ENCODE results near the gene CACNA1E.

CACNA1E gene

GRCh38 chr1:181475580-181475979 lies 7.7 kb upstream of the CACNA1E start:
- Mint-ChIP-seq H3K27me3 (peaks cover 8% of the 10 kb centered on the region), H3K27ac (no peak overlapping the region), H3K36me3 (ENCODE audit: low read depth) (no peaks in the 10 kb centered on the region), H3K9me3 (no peaks in the 10 kb centered on the region), H3K4me3 (no peak overlapping the region), H3K4me1 (no peaks in the 10 kb centered on the region)
- DNase-seq, result no peak
- ATAC-seq, result no peak

GRCh38 chr1:181476581-181476980 lies 6.7 kb upstream of the CACNA1E start:
- ATAC-seq, result no peak
- Mint-ChIP-seq H3K27me3 (peaks cover 12% of the 10 kb centered on the region), H3K4me1 (no peaks in the 10 kb centered on the region), H3K27ac (no peak overlapping the region), H3K36me3 (ENCODE audit: low read depth) (no peaks in the 10 kb centered on the region), H3K4me3 (no peak overlapping the region), H3K9me3 (no peaks in the 10 kb centered on the region)
- no peak for DNase-seq

- Mint-ChIP-seq H3K9me3 (no peaks in the 10 kb centered on the region), H3K27me3 (peaks cover 21% of the 10 kb centered on the region), H3K27ac (no peak overlapping the region), H3K4me3 (no peak overlapping the region), H3K4me1 (peaks cover under 1% of the 10 kb centered on the region), H3K36me3 (ENCODE audit: low read depth) (no peaks in the 10 kb centered on the region)
- no peak for DNase-seq
- ATAC-seq, result no peak
These were observed 5.0 kb upstream of the CACNA1E start for GRCh38 chr1:181478306-181478705.

GRCh38 chr1:181479137-181479745 lies 4.1 kb upstream of the CACNA1E start:
- Mint-ChIP-seq H3K9me3 (no peaks in the 10 kb centered on the region), H3K4me3 (no peak overlapping the region), H3K27ac (no peak overlapping the region), H3K4me1 (peaks cover 7% of the 10 kb centered on the region), H3K36me3 (ENCODE audit: low read depth) (no peaks in the 10 kb centered on the region), H3K27me3 (peaks cover 31% of the 10 kb centered on the region)
- ATAC-seq (peak; percentile 58), DNase-seq (peak; percentile 10)

- Mint-ChIP-seq H3K9me3 (no peaks in the 10 kb centered on the region), H3K27me3 (peaks cover 56% of the 10 kb centered on the region), H3K36me3 (ENCODE audit: low read depth) (no peaks in the 10 kb centered on the region), H3K27ac (no peak overlapping the region), H3K4me3 (no peak overlapping the region), H3K4me1 (peaks cover 12% of the 10 kb centered on the region)
- DNase-seq (no peak), ATAC-seq (no peak)
These were observed 1.3 kb upstream of the CACNA1E start for GRCh38 chr1:181482001-181482430.

GRCh38 chr1:181482521-181483284 lies 614 bp upstream of the CACNA1E start:
- H3K4me1 Mint-ChIP-seq, result peaks cover 12% of the 10 kb centered on the region
- H3K4me3 Mint-ChIP-seq, result peak overlapping the region; percentile 28
- no peaks in the 10 kb centered on the region for H3K9me3 Mint-ChIP-seq
- ATAC-seq (peak; percentile 41), DNase-seq (peak; percentile 31)
- peaks cover 61% of the 10 kb centered on the region for H3K27me3 Mint-ChIP-seq
- H3K36me3 Mint-ChIP-seq (ENCODE audit: low read depth), result no peaks in the 10 kb centered on the region
- H3K27ac Mint-ChIP-seq, result no peak overlapping the region

- Mint-ChIP-seq H3K9me3 (no peaks in the 10 kb centered on the region), H3K4me3 (no peak overlapping the region), H3K36me3 (ENCODE audit: low read depth) (no peaks in the 10 kb centered on the region), H3K27ac (no peak overlapping the region), H3K4me1 (peaks cover 12% of the 10 kb centered on the region), H3K27me3 (peaks cover 74% of the 10 kb centered on the region)
- DNase-seq (no peak), ATAC-seq (no peak)
These were observed 1.5 kb downstream of the CACNA1E start for GRCh38 chr1:181484821-181485220.

GRCh38 chr1:181485287-181486097 lies 2.2 kb downstream of the CACNA1E start:
- peaks cover 71% of the 10 kb centered on the region for H3K27me3 Mint-ChIP-seq
- no peaks in the 10 kb centered on the region for H3K36me3 Mint-ChIP-seq (ENCODE audit: low read depth)
- H3K9me3 Mint-ChIP-seq, result no peaks in the 10 kb centered on the region
- no peak for ATAC-seq
- H3K4me1 Mint-ChIP-seq, result peaks cover 12% of the 10 kb centered on the region
- peak; percentile 12 for DNase-seq
- H3K27ac Mint-ChIP-seq, result no peak overlapping the region
- no peak overlapping the region for H3K4me3 Mint-ChIP-seq

- Mint-ChIP-seq H3K4me3 (no peak overlapping the region), H3K4me1 (peaks cover 12% of the 10 kb centered on the region), H3K27ac (no peak overlapping the region), H3K9me3 (no peaks in the 10 kb centered on the region), H3K36me3 (ENCODE audit: low read depth) (no peaks in the 10 kb centered on the region), H3K27me3 (peaks cover 74% of the 10 kb centered on the region)
- ATAC-seq, result no peak
- DNase-seq, result no peak
These were observed 2.7 kb downstream of the CACNA1E start for GRCh38 chr1:181486098-181486420.

- no peak overlapping the region for H3K27ac Mint-ChIP-seq
- no peak overlapping the region for H3K4me3 Mint-ChIP-seq
- ATAC-seq (no peak), DNase-seq (no peak)
- H3K36me3 Mint-ChIP-seq (ENCODE audit: low read depth), result no peaks in the 10 kb centered on the region
- peaks cover 7% of the 10 kb centered on the region for H3K4me1 Mint-ChIP-seq
- no peaks in the 10 kb centered on the region for H3K9me3 Mint-ChIP-seq
- H3K27me3 Mint-ChIP-seq, result peaks cover 57% of the 10 kb centered on the region
These were observed 5.5 kb downstream of the CACNA1E start for GRCh38 chr1:181488866-181489265.

- Mint-ChIP-seq H3K27ac (no peak overlapping the region), H3K36me3 (ENCODE audit: low read depth) (no peaks in the 10 kb centered on the region), H3K9me3 (no peaks in the 10 kb centered on the region), H3K4me3 (no peak overlapping the region), H3K27me3 (peaks cover 44% of the 10 kb centered on the region), H3K4me1 (peaks cover 6% of the 10 kb centered on the region)
- DNase-seq (no peak), ATAC-seq (no peak)
These were observed 7.0 kb downstream of the CACNA1E start for GRCh38 chr1:181490276-181490675.

- H3K36me3 Mint-ChIP-seq (ENCODE audit: low read depth), result no peaks in the 10 kb centered on the region
- no peaks in the 10 kb centered on the region for H3K9me3 Mint-ChIP-seq
- ATAC-seq (no peak), DNase-seq (no peak)
- no peak overlapping the region for H3K27ac Mint-ChIP-seq
- H3K4me3 Mint-ChIP-seq, result no peak overlapping the region
- H3K27me3 Mint-ChIP-seq, result peaks cover 39% of the 10 kb centered on the region
- H3K4me1 Mint-ChIP-seq, result no peaks in the 10 kb centered on the region
These were observed 7.7 kb downstream of the CACNA1E start for GRCh38 chr1:181490740-181491712.

- peaks cover 6% of the 10 kb centered on the region for H3K4me1 Mint-ChIP-seq
- no peaks in the 10 kb centered on the region for H3K9me3 Mint-ChIP-seq
- ATAC-seq, result no peak
- H3K27me3 Mint-ChIP-seq, result peaks cover 39% of the 10 kb centered on the region
- no peaks in the 10 kb centered on the region for H3K36me3 Mint-ChIP-seq (ENCODE audit: low read depth)
- no peak overlapping the region for H3K27ac Mint-ChIP-seq
- DNase-seq, result no peak
- H3K4me3 Mint-ChIP-seq, result no peak overlapping the region
These were observed 9.8 kb downstream of the CACNA1E start for GRCh38 chr1:181493166-181493565.

- Mint-ChIP-seq H3K27me3 (peaks cover 36% of the 10 kb centered on the region), H3K9me3 (no peaks in the 10 kb centered on the region)
These were observed 10.6 kb downstream of the CACNA1E start for GRCh38 chr1:181493885-181494284.

More at GRCh38 chr1:181493885-181494284, 10.6 kb downstream of the CACNA1E start:
- ATAC-seq (no peak), DNase-seq (no peak)
- no peaks in the 10 kb centered on the region for H3K36me3 Mint-ChIP-seq (ENCODE audit: low read depth)
- H3K27ac Mint-ChIP-seq, result no peak overlapping the region
- no peak overlapping the region for H3K4me3 Mint-ChIP-seq
- H3K4me1 Mint-ChIP-seq, result peaks cover 6% of the 10 kb centered on the region
